Stomach (tissue), 4 donors: Measurements from ENCODE around the gene GJA1.
"Not testable (repeated sequence)": the region's sequence is repeated elsewhere in the genome, so short reads cannot be mapped to it uniquely, and the experiment has no call there.

Experiments
- CTCF ChIP-seq, 7 experiments: fragments of 450-650 bp in 4 of 7; fragments of 200-600 bp in 3 of 7; sonication (generic) in 3 of 7; IDR thresholded peaks; one replicate each; pipeline ENCODE4 v1.5.1; 2016 to 2019; ENCODE audit warnings: antibody characterized with exemption in 7 of 7, control low read depth in 2 of 7, mild to moderate bottlenecking in 1 of 7
- EP300 ChIP-seq: sonication (generic); formaldehyde crosslinking; IDR thresholded peaks from one replicate; pipeline ENCODE4 v1.6.1; 2017; ENCODE audit warnings: antibody characterized with exemption
- POLR2A ChIP-seq, 4 donors: fragments of 450-650 bp; IDR thresholded peaks; one replicate each; pipeline ENCODE4 v1.6.1; 2016; ENCODE audit warnings: antibody characterized with exemption in 4 of 4, control low read depth in 2 of 4, mild to moderate bottlenecking in 1 of 4, moderate library complexity in 1 of 4
- POLR2AphosphoS5 ChIP-seq, 3 donors: sonication (generic); formaldehyde crosslinking; IDR thresholded peaks; one replicate each; pipeline ENCODE4 v1.6.1; 2016; ENCODE audit warnings: antibody characterized with exemption in 3 of 3

GRCh38 chr6:121431776-121432175, 3.7 kb upstream of the GJA1 start:
- not testable (repeated sequence) for TF ChIP-seq CTCF (IDR thresholded peaks at IDR 0.05); EP300; POLR2AphosphoS5 (IDR thresholded peaks at IDR 0.05); POLR2A (IDR thresholded peaks at IDR 0.05)
